Measurements from ENCODE around the gene LUC7L2.
A peak's percentile ranks its signal among the peaks of the same experiment; 100 is the strongest.
"Not testable (repeated sequence)": the region's sequence is repeated elsewhere in the genome, so short reads cannot be mapped to it uniquely, and the experiment has no call there.

The LUC7L2 gene

GRCh38 chr7:139397192-139397591, 37.5 kb downstream of the LUC7L2 start:
- DNase-seq = no peak

GRCh38 chr7:139403601-139404000, 43.9 kb downstream of the LUC7L2 start:
- no peak for DNase-seq

DNA sequence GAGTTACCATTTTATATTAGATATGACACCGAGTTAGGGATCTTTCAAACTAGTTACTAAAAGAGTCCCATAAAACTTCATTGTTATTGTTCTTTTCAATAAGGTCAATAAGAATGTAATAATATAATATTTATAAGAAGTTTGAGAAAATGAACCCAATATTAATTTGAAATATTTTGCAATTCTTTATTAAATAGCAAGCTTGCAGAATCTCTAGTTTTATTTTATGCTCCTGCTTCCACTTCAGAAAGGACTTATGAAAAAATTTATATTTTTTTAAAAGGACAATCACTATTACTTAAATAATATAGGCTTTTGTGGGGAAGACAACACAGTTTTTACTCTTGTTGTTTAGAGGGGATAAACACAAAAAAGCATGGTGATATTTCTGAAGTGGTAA, 47.9 kb downstream of the LUC7L2 start:
- DNase-seq = no peak

- not testable (repeated sequence) for DNase-seq
Measured at GRCh38 chr7:139414743-139415402, 55.2 kb downstream of the LUC7L2 start.

DNA sequence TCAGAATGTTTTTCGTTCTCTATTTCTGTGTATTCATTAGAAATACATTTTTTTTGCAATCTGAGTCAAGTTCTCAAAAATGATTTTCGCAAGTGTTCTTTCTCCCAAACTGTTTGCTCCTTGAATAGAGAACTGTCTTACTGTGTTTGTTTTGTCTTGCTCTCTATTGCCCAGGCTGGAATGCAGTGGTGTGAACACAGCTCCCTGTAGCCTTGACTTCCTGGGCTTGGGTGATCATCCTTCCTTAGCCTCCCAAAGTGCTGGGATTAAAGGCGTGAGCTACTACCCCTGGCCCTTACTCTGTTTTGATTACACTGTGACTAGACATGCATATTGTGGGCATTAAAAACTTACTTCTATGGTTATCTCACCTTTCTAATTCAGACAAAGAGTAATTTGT, 56.7 kb downstream of the LUC7L2 start:
- no peak for DNase-seq

DNA sequence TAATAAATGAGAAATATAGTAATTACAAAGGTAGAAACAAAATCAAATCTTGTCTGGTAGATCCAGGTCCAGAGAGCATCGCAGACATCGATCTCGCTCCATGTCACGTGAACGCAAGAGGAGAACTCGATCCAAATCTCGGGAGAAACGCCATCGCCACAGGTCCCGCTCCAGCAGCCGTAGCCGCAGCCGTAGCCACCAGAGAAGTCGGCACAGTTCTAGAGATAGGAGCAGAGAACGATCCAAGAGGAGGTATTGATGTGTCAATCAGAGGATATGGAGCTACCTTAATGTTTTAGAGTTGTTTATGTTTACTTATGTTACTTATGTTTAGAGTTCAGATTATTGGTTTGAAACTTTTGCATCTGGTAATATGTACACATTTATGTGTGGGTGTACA, 57.8 kb downstream of the LUC7L2 start:
- DNase-seq = no peak

DNA sequence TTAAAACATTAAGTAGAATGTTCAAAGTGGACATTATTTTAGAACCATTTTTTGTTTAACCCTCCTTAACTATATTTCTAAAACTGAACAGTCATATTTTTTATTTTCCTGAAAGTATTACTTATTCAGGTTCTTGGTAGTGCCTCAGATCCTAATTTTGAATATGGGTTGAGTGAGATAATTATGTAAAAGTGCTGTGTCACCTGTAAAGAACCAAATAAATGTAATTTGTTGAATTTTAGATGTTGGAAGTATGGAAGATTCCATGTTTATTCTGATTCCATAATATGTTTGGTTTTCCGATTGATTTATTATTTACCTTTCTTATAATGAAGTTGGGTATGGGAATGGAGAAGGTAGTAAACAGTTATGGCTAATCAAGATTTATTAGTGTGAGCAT, 61.4 kb downstream of the LUC7L2 start:
- DNase-seq = no peak

DNA sequence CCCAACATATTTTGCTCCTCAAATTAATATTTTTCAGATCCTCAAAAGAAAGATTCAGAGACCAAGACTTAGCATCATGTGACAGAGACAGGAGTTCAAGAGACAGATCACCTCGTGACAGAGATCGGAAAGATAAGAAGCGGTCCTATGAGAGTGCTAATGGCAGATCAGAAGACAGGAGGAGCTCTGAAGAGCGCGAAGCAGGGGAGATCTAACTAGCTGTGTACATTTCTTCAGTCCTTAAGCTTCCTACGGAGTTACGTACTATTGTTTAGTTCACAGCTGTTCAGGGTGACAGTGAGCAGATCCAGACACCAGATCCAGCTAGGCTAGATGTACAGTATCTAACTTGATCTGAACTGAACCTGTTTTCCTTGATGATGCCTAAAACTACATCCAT, 62.4 kb downstream of the LUC7L2 start:
- DNase-seq = no peak

GRCh38 chr7:139423091-139423490, 63.4 kb downstream of the LUC7L2 start:
- no peak for DNase-seq

- no peak for DNase-seq
Measured at GRCh38 chr7:139424004-139424403, 64.3 kb downstream of the LUC7L2 start.

DNA sequence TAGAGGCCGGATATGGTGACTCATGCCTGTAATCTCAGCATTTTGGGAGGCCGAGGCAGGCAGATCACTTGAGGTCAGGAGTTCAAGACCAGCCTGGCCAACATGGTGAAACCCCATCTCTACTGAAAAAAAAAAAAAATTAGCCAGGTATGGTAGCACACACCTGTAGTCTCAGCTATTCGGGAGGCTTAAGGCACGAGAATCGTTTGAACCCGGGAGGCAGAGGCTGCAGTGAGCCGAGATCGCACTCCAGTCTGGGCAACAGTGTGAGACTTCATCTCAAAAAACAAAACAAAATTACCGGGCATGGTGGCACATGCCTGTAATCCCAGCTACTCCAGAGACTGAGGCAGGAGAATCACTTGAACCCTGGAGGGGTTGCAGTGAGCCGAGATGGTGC, 66.0 kb downstream of the LUC7L2 start:
- DNase-seq = not testable (repeated sequence)

DNA sequence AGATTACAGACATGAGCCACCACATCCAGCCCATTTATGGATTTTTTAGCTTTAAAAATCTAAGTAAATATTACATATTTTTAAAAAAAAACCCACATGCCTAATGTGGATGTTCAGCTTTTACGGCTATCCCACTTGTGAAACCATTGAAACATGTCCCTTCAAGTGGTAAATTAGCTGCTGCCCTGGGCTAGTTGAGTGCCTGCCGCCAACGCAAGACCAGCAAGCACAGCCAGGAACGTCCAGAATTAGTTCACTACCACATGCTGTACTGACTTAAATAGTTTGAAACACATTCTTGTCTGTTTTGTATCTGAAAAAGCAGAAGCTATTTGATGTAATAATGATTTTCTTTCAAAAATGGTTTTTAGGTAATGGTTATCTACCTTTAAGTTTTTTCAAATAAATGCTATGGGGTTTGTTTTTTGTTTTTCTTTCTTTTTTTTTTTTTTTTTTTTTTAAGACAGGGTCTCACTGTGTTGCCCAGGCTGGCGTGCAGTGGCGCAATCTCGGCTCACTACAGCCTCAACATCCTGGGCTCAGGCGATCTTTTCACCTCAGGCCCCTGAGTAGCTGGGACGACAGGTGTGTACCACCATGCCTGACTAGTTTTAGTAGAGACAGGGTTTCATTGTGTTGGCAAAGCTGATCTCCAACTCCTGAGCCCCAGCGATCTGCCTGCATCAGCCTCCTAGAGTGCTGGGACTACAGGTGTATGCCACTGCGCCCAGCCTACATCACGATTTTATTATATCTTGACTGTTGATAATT, 66.7 kb downstream of the LUC7L2 start:
- no peak for DNase-seq

DNA sequence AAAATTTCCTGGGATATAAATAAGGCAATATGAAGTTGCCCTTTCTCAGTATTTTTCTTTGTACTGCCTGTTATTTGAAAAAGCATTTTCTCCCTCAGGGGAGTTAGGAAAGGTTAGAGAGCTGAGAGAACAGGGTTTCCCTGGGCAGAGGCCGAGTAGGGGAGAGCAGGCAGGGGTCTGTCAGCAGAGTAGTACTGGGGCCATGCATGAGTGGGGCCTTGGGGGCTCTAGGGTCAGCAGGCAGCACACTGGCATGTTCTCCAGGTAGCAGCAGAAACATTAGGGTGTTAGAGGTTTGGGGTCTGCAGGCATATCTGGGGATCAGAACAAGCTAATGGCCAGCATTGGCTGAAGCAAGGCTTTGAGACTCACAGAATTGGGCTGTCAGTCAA, 67.3 kb downstream of the LUC7L2 start:
- no peak for DNase-seq

DNA sequence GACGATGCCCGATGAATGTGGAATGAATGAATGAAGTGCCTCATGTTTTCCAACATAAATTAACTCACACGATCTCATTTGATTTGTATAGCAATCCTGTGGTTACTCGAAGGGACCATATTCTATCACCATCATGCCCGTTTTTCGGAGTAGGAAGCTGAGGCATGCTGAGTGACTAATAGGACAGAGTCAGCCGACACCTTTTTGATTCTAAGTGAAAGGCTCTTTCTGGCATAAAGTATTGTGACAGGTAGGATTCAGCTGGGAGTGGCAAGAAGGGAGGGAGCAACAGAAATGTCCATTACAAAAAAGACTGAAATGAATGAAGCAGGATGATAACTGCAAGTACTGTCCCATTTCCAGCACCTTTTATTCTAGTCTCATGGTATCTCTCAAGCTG, 68.1 kb downstream of the LUC7L2 start:
- no peak for DNase-seq

- not testable (repeated sequence) for DNase-seq
Measured at GRCh38 chr7:139429735-139430134, 70.0 kb downstream of the LUC7L2 start.

DNA sequence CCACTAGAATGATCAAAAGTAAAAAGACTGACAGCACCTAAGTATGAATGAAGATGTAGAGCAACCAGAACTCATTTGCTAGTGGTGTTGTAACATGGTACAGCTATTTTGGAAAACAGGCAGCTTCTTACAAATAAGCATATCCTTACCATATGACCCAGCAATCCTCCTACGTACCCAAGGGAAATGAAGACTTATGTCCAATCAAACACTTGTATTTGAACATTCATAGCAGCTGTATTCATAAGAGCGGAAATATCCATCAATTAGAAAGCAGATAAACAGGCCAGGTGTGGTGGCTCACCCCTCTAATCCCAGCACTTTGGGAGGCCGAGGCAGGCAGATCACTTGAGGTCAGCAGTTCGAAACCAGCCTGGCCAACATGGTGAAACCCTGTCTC, 70.7 kb downstream of the LUC7L2 start:
- no peak for DNase-seq

GRCh38 chr7:139431010-139431409, 71.3 kb downstream of the LUC7L2 start:
- no peak for DNase-seq

- DNase-seq = no peak
Measured at GRCh38 chr7:139431459-139431858, 71.8 kb downstream of the LUC7L2 start.

GRCh38 chr7:139436806-139437205, 77.1 kb downstream of the LUC7L2 start:
- no peak for DNase-seq

GRCh38 chr7:139439375-139439774, 79.7 kb downstream of the LUC7L2 start:
- no peak for DNase-seq

- DNase-seq = no peak
Measured at GRCh38 chr7:139441961-139442360, 82.3 kb downstream of the LUC7L2 start.

- DNase-seq = no peak
Measured at GRCh38 chr7:139446051-139446890, 86.6 kb downstream of the LUC7L2 start.

DNA sequence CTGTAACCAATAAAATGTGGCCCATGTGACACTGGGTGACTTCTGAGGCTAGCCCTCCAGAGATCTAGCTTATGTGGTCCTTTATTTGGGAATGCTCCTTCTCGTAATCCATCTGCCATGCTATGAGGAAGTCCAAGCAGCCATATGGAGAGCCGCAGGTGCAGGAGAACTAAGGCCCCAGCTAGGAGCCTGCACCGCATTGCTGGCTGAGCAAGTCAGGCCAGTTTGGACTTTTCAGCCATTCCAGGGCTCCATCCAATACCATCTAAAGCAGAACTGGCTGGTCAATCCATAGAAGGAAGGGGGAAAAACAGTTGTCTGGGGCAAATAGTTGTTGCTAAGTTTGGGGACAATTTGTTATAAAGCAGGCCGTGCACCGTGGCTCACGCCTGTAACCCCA, 91.2 kb downstream of the LUC7L2 start:
- no peak for DNase-seq

- DNase-seq = peak in 1 of 2 donors; percentile 21
Measured at GRCh38 chr7:139451638-139452037, 91.9 kb downstream of the LUC7L2 start.

All from inflammatory macrophage (primary cell).